Trophoblast cell (in vitro differentiated cells and primary cell): Measurements from ENCODE around the gene SFXN5.

Experiments
- DNase-seq, 2 donors: peaks; one replicate each; pipeline ENCODE4 v3.0.0-alpha.2; 2016
- H2AFZ ChIP-seq: 2 replicates; pipeline ENCODE4 v1.6.1; 2013; ENCODE audit warnings: low read length, moderate library complexity, mild to moderate bottlenecking; ENCODE audit not compliant: insufficient read depth, poor library complexity
- H2AK5ac ChIP-seq: 2 replicates; pipeline ENCODE4 v1.6.1; 2013; ENCODE audit warnings: mild to moderate bottlenecking, low read length
- H2BK120ac ChIP-seq: 2 replicates; pipeline ENCODE4 v1.6.1; 2013; ENCODE audit warnings: low read length, mild to moderate bottlenecking, moderate library complexity; ENCODE audit not compliant: insufficient read depth, poor library complexity
- H2BK12ac ChIP-seq: 2 replicates; pipeline ENCODE4 v1.6.1; 2013; ENCODE audit warnings: mild to moderate bottlenecking, low read length, moderate library complexity
- H2BK5ac ChIP-seq: 2 replicates; pipeline ENCODE4 v1.6.1; 2013; ENCODE audit warnings: low read length, low read depth, moderate library complexity, mild to moderate bottlenecking; ENCODE audit not compliant: poor library complexity
- H3K14ac ChIP-seq: 2 replicates; pipeline ENCODE4 v1.6.1; 2013; ENCODE audit warnings: mild to moderate bottlenecking, low read length
- H3K18ac ChIP-seq: 2 replicates; pipeline ENCODE4 v1.6.1; 2013; ENCODE audit warnings: mild to moderate bottlenecking, low read length
- H3K23ac ChIP-seq: 2 replicates; pipeline ENCODE4 v1.6.1; 2013; ENCODE audit warnings: low read length
- H3K27ac ChIP-seq: 2 replicates; pipeline ENCODE4 v1.5.1; 2013; ENCODE audit warnings: low read depth, mild to moderate bottlenecking, inconsistent platforms, low read length, moderate library complexity
- H3K27me3 ChIP-seq: 2 replicates; pipeline ENCODE4 v1.6.1; 2013; ENCODE audit warnings: inconsistent platforms, mild to moderate bottlenecking, low read length, moderate library complexity; ENCODE audit not compliant: insufficient read depth
- H3K36me3 ChIP-seq, 2 experiments: 1 replicate in 1 of 2; 2 replicates in 1 of 2; pipeline ENCODE4 v1.6.1; 2013; ENCODE audit warnings: low read length in 2 of 2, mild to moderate bottlenecking in 2 of 2, moderate library complexity in 1 of 2; ENCODE audit not compliant: insufficient read depth in 2 of 2, control insufficient read depth in 1 of 2
- H3K4ac ChIP-seq: 2 replicates; pipeline ENCODE4 v1.6.1; 2013; ENCODE audit warnings: low read depth, mild to moderate bottlenecking, low read length, moderate library complexity
- H3K4me1 ChIP-seq, 2 experiments: 1 replicate in 1 of 2; 2 replicates in 1 of 2; pipeline ENCODE4 v1.6.1; 2013; ENCODE audit warnings: low read length in 2 of 2, mild to moderate bottlenecking in 2 of 2, moderate library complexity in 1 of 2; ENCODE audit not compliant: insufficient read depth in 2 of 2, control insufficient read depth in 1 of 2
- H3K4me2 ChIP-seq: 2 replicates; pipeline ENCODE4 v1.6.1; 2013; ENCODE audit warnings: inconsistent platforms, mild to moderate bottlenecking, low read length, moderate library complexity
- H3K4me3 ChIP-seq: 2 replicates; pipeline ENCODE4 v1.5.1; 2013; ENCODE audit warnings: mild to moderate bottlenecking, low read depth, low read length, inconsistent platforms
- H3K79me1 ChIP-seq: one replicate; pipeline ENCODE4 v1.6.1; 2013; ENCODE audit warnings: low read length
- H3K79me2 ChIP-seq: 2 replicates; pipeline ENCODE4 v1.6.1; 2013; ENCODE audit warnings: low read length, mild to moderate bottlenecking; ENCODE audit not compliant: control insufficient read depth, insufficient read depth, poor library complexity
- H3K9ac ChIP-seq: 2 replicates; pipeline ENCODE4 v1.6.1; 2013; ENCODE audit warnings: mild to moderate bottlenecking, low read length
- H3K9me3 ChIP-seq: 2 replicates; pipeline ENCODE4 v1.6.1; 2013; ENCODE audit warnings: low read depth, mild to moderate bottlenecking, control low read depth, inconsistent platforms, low read length; ENCODE audit not compliant: insufficient read depth
- H4K12ac ChIP-seq: 2 replicates; pipeline ENCODE4 v1.6.1; 2013; ENCODE audit warnings: low read depth, mild to moderate bottlenecking, low read length, moderate library complexity
- H4K8ac ChIP-seq: 2 replicates; pipeline ENCODE4 v1.6.1; 2013; ENCODE audit warnings: low read depth, mild to moderate bottlenecking, low read length, moderate library complexity
- H4K91ac ChIP-seq: one replicate; pipeline ENCODE4 v1.6.1; 2013; ENCODE audit warnings: low read depth, mild to moderate bottlenecking, low read length, moderate library complexity
- WGBS: extraction: QIAGEN DNeasy Blood & Tissue Kit; methylation state at CpG from one replicate; pipeline ENCODE4 v1.1.7; 2013; ENCODE audit warnings: missing lambda C conversion rate; ENCODE audit not compliant: insufficient read length, insufficient coverage; ENCODE audit errors: extremely low coverage; 5-methylcytosine and 5-hydroxymethylcytosine counted together

SFXN5 gene

GRCh38 chr2:73107211-73107926, 35.9 kb upstream of the SFXN5 start:
- DNase-seq: no peak
- H4K91ac ChIP-seq: no peak overlapping the region
- no peak overlapping the region for H4K8ac ChIP-seq
- H2AFZ ChIP-seq: no peak overlapping the region
- H3K9ac ChIP-seq: no peak overlapping the region
- H3K18ac ChIP-seq: no peak overlapping the region
- no peak overlapping the region for H2BK5ac ChIP-seq
- no peak overlapping the region for H2AK5ac ChIP-seq
- H3K23ac ChIP-seq: no peak overlapping the region
- H3K4ac ChIP-seq: no peak overlapping the region
- no peak overlapping the region for H4K12ac ChIP-seq
- no peak overlapping the region for H3K14ac ChIP-seq
- H3K79me2 ChIP-seq: peaks cover 6% of the 10 kb centered on the region
- WGBS: no CpG with 5 or more reads among the region's 12 CpGs
- H3K4me1 ChIP-seq: peaks cover 0 to 20% of the 10 kb centered on the region in 2 experiments
- H3K4me3 ChIP-seq: no peak overlapping the region
- H2BK12ac ChIP-seq: no peak overlapping the region
- no peaks in the 10 kb centered on the region for H3K9me3 ChIP-seq
- peaks cover 2% of the 10 kb centered on the region in 2 experiments for H3K36me3 ChIP-seq
- H3K27ac ChIP-seq: no peak overlapping the region
- peaks cover 8% of the 10 kb centered on the region for H3K79me1 ChIP-seq
- H2BK120ac ChIP-seq: no peak overlapping the region
- H3K4me2 ChIP-seq: no peak overlapping the region
- H3K27me3 ChIP-seq: no peaks in the 10 kb centered on the region

GRCh38 chr2:73106791-73107190, 35.3 kb upstream of the SFXN5 start:
- Histone ChIP-seq H3K9ac (no peak overlapping the region), H3K23ac (no peak overlapping the region), H3K18ac (no peak overlapping the region), H3K79me2 (peaks cover 4% of the 10 kb centered on the region), H4K12ac (no peak overlapping the region), H3K4me1 (peaks cover 0 to 16% of the 10 kb centered on the region in 2 experiments), H3K14ac (no peak overlapping the region), H2AFZ (no peak overlapping the region), H2BK5ac (no peak overlapping the region), H3K4me2 (no peak overlapping the region), H3K9me3 (no peaks in the 10 kb centered on the region), H2BK120ac (no peak overlapping the region), H2BK12ac (no peak overlapping the region), H3K27ac (no peak overlapping the region), H3K4me3 (no peak overlapping the region), H4K8ac (no peak overlapping the region), H3K27me3 (no peaks in the 10 kb centered on the region), H3K36me3 (peaks cover 2% of the 10 kb centered on the region in 2 experiments), H4K91ac (no peak overlapping the region), H3K79me1 (peaks cover 5% of the 10 kb centered on the region), H3K4ac (no peak overlapping the region), H2AK5ac (no peak overlapping the region)
- WGBS: no CpG with 5 or more reads among the region's 3 CpGs
- no peak for DNase-seq

GRCh38 chr2:73105511-73105971, 34.0 kb upstream of the SFXN5 start:
- no CpG with 5 or more reads among the region's 2 CpGs for WGBS
- H3K9ac ChIP-seq: no peak overlapping the region
- no peak overlapping the region for H3K23ac ChIP-seq
- no peak overlapping the region for H3K4ac ChIP-seq
- H4K91ac ChIP-seq: no peak overlapping the region
- H3K27me3 ChIP-seq: no peaks in the 10 kb centered on the region
- H3K79me1 ChIP-seq: peaks cover 5% of the 10 kb centered on the region
- no peak overlapping the region for H3K4me3 ChIP-seq
- H4K8ac ChIP-seq: peak overlapping the region; percentile 33
- peak overlapping the region; percentile 5 for H3K18ac ChIP-seq
- DNase-seq: peak; percentile 89 to 91
- no peaks in the 10 kb centered on the region for H3K9me3 ChIP-seq
- no peak overlapping the region for H3K4me2 ChIP-seq
- peak overlapping the region; percentile 32 for H2AK5ac ChIP-seq
- no peak overlapping the region for H3K27ac ChIP-seq
- no peak overlapping the region for H2BK12ac ChIP-seq
- peaks cover 4% of the 10 kb centered on the region for H3K79me2 ChIP-seq
- peaks cover 2% of the 10 kb centered on the region in 2 experiments for H3K36me3 ChIP-seq
- peak overlapping the region; percentile 69 for H3K14ac ChIP-seq
- peak overlapping the region; percentile 45 for H2BK120ac ChIP-seq
- no peak overlapping the region for H2AFZ ChIP-seq
- H3K4me1 ChIP-seq: peaks cover 0 to 8% of the 10 kb centered on the region in 2 experiments
- H2BK5ac ChIP-seq: no peak overlapping the region
- H4K12ac ChIP-seq: peak overlapping the region; percentile 56

GRCh38 chr2:73104933-73105332, 33.4 kb upstream of the SFXN5 start:
- H3K36me3 ChIP-seq: peaks cover 2% of the 10 kb centered on the region in 2 experiments
- H3K4me2 ChIP-seq: no peak overlapping the region
- H2BK5ac ChIP-seq: no peak overlapping the region
- peak; percentile 93 to 96 for DNase-seq
- no peak overlapping the region for H4K8ac ChIP-seq
- H4K91ac ChIP-seq: no peak overlapping the region
- no peaks in the 10 kb centered on the region for H3K27me3 ChIP-seq
- H3K14ac ChIP-seq: no peak overlapping the region
- no peak overlapping the region for H3K4me3 ChIP-seq
- H3K79me2 ChIP-seq: peaks cover 4% of the 10 kb centered on the region
- no peak overlapping the region for H4K12ac ChIP-seq
- no CpG with 5 or more reads among the region's 3 CpGs for WGBS
- no peak overlapping the region for H2BK12ac ChIP-seq
- H3K27ac ChIP-seq: no peak overlapping the region
- no peak overlapping the region for H3K23ac ChIP-seq
- no peak overlapping the region for H3K9ac ChIP-seq
- no peak overlapping the region for H2AFZ ChIP-seq
- H3K18ac ChIP-seq: no peak overlapping the region
- no peak overlapping the region for H2BK120ac ChIP-seq
- H3K79me1 ChIP-seq: peaks cover 5% of the 10 kb centered on the region
- H3K4me1 ChIP-seq: peaks cover 0 to 8% of the 10 kb centered on the region in 2 experiments
- no peak overlapping the region for H2AK5ac ChIP-seq
- H3K9me3 ChIP-seq: no peaks in the 10 kb centered on the region
- no peak overlapping the region for H3K4ac ChIP-seq
